ENCODE data around the gene EEF1AKMT2.

The EEF1AKMT2 gene

DNA sequence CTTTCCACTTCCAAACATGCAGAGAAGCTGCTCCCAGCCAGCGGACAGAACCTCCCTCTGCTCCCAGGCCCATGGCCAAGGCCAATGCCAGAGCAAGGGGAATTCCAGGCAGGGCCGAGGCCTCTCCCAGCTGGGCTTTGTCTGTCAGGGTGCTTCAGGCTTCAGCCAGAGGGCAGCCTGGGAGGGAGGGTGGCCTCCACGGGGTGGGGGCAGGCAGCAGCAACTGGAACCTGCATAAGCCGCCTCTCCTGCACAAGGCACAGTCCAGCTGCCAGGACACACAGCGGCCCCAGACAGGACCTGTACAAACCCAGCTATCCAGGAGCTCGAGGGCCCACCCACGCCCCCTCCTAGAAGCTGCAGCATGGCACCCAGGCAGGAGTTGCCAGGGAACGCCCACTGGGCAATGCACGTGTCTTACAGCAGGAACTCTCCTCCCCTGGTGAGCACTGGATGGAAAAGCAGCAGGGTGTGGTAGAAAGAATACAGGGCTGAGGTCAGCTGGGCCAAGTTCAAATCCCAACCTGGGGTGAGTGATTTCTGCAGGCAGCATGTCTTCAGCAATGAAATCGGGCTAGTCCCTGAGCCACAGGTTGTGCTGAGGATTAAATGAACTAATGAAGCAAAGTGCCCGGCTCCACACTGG lies 55.1 kb downstream of the EEF1AKMT2 start:
- H3F3A ChIP-seq (ENCODE audit: insufficient read depth, low read length) = peaks cover 33% of the 10 kb centered on the region
- H3K4me3 ChIP-seq (ENCODE audit: low read length) = no peak overlapping the region
- H3K9ac ChIP-seq (ENCODE audit: low read length) = no peak overlapping the region
- no peak overlapping the region for H3K27ac ChIP-seq (ENCODE audit: low read length)
- no peak for DNase-seq
- no peaks in the 10 kb centered on the region for H3K9me3 ChIP-seq (replicated peaks; ENCODE audit: insufficient read depth, low read length)
- no peaks in the 10 kb centered on the region for H3K27me3 ChIP-seq (replicated peaks; ENCODE audit: insufficient read depth, low read length)
- H3K4me2 ChIP-seq (ENCODE audit: low read depth, low read length) = no peak overlapping the region
- H3K36me3 ChIP-seq (replicated peaks; ENCODE audit: insufficient read depth, low read length) = no peaks in the 10 kb centered on the region
- peaks cover 49% of the 10 kb centered on the region for H3K4me1 ChIP-seq (ENCODE audit: low read length)
- H4K20me1 ChIP-seq (ENCODE audit: insufficient read depth, low read length) = no peaks in the 10 kb centered on the region
- no peaks in the 10 kb centered on the region for H3K9me2 ChIP-seq (replicated peaks; ENCODE audit: insufficient read depth, low read length)
- H3K79me2 ChIP-seq (ENCODE audit: low read length) = peaks cover 84% of the 10 kb centered on the region
- TF ChIP-seq, protein P1, sequence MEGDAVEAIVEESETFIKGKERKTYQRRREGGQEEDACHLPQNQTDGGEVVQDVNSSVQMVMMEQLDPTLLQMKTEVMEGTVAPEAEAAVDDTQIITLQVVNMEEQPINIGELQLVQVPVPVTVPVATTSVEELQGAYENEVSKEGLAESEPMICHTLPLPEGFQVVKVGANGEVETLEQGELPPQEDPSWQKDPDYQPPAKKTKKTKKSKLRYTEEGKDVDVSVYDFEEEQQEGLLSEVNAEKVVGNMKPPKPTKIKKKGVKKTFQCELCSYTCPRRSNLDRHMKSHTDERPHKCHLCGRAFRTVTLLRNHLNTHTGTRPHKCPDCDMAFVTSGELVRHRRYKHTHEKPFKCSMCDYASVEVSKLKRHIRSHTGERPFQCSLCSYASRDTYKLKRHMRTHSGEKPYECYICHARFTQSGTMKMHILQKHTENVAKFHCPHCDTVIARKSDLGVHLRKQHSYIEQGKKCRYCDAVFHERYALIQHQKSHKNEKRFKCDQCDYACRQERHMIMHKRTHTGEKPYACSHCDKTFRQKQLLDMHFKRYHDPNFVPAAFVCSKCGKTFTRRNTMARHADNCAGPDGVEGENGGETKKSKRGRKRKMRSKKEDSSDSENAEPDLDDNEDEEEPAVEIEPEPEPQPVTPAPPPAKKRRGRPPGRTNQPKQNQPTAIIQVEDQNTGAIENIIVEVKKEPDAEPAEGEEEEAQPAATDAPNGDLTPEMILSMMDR (IDR thresholded peaks at IDR 0.05; ENCODE audit: low read length) = no peak
- no peak for TF ChIP-seq EZH2 (optimal IDR thresholded peaks at IDR 0.05; ENCODE audit: low read depth, low read length)
- TF ChIP-seq EZH2phosphoT487 (IDR thresholded peaks at IDR 0.05; ENCODE audit: low read length) = no peak
- no peak overlapping the region for H2AFZ ChIP-seq (ENCODE audit: low read length)

DNA sequence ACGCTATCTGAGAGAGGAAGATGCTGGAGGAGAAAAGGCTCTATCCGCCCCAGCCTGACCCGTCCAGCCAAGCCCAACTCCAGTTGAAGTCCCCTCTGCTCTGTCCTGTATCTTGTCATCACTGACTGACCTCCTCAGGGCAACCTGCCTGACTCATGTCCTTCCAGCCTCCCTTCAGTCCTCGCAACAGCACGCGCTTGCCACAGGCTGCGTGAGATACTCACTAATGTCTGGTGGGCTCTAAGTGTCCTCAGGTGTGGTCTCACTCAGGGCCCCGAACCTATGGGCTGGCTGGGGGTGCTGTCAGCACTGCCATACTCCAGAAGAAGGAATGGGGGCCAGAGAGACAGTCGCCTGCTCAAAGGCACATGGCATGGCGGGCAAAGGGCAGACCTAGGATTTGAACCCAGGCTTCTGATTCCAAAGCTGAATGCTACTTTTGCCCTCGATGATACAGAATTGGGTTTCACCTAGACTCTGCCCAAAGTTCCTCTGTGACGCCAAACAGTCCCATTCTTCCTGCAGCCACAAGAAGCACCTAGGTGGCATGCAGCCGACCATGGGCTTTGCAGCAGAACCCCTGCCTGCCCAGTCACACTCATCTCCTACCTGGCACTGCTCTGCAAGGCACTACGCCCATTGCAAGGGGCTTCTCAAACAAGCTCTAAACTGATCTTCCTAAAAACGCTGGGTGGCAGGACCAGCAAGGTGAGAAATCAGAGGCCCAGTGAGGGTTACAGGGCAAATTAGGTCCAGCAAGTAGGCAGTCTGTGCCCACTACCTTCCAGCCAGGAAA lies 56.0 kb downstream of the EEF1AKMT2 start:
- no peak for DNase-seq
- Histone ChIP-seq H3K9ac (ENCODE audit: low read length) (no peak overlapping the region), H3K79me2 (ENCODE audit: low read length) (peaks cover 85% of the 10 kb centered on the region), H3K4me3 (ENCODE audit: low read length) (no peak overlapping the region), H3K4me2 (ENCODE audit: low read depth, low read length) (peak overlapping the region; percentile 74; the same call in 1 of the 2 replicates), H3K9me3 (replicated peaks; ENCODE audit: insufficient read depth, low read length) (no peaks in the 10 kb centered on the region), H3K9me2 (replicated peaks; ENCODE audit: insufficient read depth, low read length) (no peaks in the 10 kb centered on the region), H3F3A (ENCODE audit: insufficient read depth, low read length) (peaks cover 33% of the 10 kb centered on the region), H2AFZ (ENCODE audit: low read length) (no peak overlapping the region), H3K36me3 (replicated peaks; ENCODE audit: insufficient read depth, low read length) (no peaks in the 10 kb centered on the region), H3K4me1 (ENCODE audit: low read length) (peaks cover 41% of the 10 kb centered on the region), H3K27me3 (replicated peaks; ENCODE audit: insufficient read depth, low read length) (no peaks in the 10 kb centered on the region), H4K20me1 (ENCODE audit: insufficient read depth, low read length) (no peaks in the 10 kb centered on the region), H3K27ac (ENCODE audit: low read length) (peak overlapping the region; percentile 94; the same call in 1 of the 2 replicates)
- TF ChIP-seq, protein P1 (IDR thresholded peaks at IDR 0.05; ENCODE audit: low read length) = no peak
- TF ChIP-seq EZH2phosphoT487 (IDR thresholded peaks at IDR 0.05; ENCODE audit: low read length) (no peak), EZH2 (optimal IDR thresholded peaks at IDR 0.05; ENCODE audit: low read depth, low read length) (no peak)

DNA sequence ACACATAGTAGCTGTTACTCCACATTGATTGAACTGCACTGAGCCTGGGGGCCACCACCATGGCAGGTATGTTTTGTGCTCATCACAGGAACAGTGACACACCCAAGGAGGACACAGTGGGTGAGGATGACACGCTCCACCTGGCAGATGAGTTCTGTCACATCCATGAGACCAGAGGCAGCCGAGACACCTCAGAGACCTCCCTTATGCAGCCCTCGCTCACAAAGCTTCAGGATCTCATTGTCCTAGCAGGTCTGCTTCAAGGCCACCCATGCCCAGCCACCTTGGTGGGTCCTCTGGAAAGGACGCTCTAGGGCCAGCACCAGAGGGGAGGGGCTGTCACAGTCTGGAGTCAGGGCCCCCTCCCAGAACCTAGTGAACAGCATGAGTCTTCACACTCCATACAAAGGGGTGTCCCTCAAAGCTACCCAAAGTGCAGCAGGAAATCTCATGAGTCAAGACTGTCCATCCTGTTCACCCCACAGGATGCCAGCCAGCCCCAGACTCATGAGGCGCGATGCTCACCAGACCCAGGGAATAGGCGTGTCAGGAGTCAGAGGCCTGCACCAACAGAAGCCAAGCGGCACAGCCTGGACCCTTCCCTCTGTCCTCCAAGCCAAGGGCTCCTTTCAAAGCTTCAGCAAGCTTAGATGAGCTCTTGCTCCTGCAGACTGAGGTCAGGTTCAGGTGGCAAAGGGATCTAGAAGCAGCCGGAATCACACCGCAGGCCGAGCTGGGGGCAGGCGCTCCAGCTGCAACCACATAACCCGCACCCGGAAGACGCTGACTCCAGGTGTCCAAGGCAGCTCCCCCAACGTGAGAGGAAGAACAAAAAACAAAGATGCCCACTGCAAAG lies 57.1 kb downstream of the EEF1AKMT2 start:
- H4K20me1 ChIP-seq (ENCODE audit: insufficient read depth, low read length) = no peaks in the 10 kb centered on the region
- H3K27me3 ChIP-seq (replicated peaks; ENCODE audit: insufficient read depth, low read length) = no peaks in the 10 kb centered on the region
- no peaks in the 10 kb centered on the region for H3K9me3 ChIP-seq (replicated peaks; ENCODE audit: insufficient read depth, low read length)
- peak overlapping the region; percentile 74 for H3K4me2 ChIP-seq (ENCODE audit: low read depth, low read length)
- no peak overlapping the region for H3K4me3 ChIP-seq (ENCODE audit: low read length)
- no peaks in the 10 kb centered on the region for H3K36me3 ChIP-seq (replicated peaks; ENCODE audit: insufficient read depth, low read length)
- peaks cover 33% of the 10 kb centered on the region for H3F3A ChIP-seq (ENCODE audit: insufficient read depth, low read length)
- DNase-seq = peak; percentile 69
- H2AFZ ChIP-seq (ENCODE audit: low read length) = no peak overlapping the region
- peak overlapping the region; percentile 16; the same call in 1 of the 2 replicates for H3K9ac ChIP-seq (ENCODE audit: low read length)
- H3K27ac ChIP-seq (ENCODE audit: low read length) = peak overlapping the region; percentile 94
- H3K4me1 ChIP-seq (ENCODE audit: low read length) = peaks cover 43% of the 10 kb centered on the region
- TF ChIP-seq EZH2 (optimal IDR thresholded peaks at IDR 0.05; ENCODE audit: low read depth, low read length) (no peak), EZH2phosphoT487 (IDR thresholded peaks at IDR 0.05; ENCODE audit: low read length) (no peak)
- TF ChIP-seq, protein P1 (IDR thresholded peaks at IDR 0.05; ENCODE audit: low read length) = no peak
- peaks cover 85% of the 10 kb centered on the region for H3K79me2 ChIP-seq (ENCODE audit: low read length)
- H3K9me2 ChIP-seq (replicated peaks; ENCODE audit: insufficient read depth, low read length) = no peaks in the 10 kb centered on the region

Data from MM.1S (cell line).